Astrocyte (in vitro differentiated cells and primary cell): ENCODE measurements around the gene AANAT. TPM values are rescaled to one million over a fixed set of nuclear protein-coding genes. Genes with fewer than 3 reads are reported as not detected.

Experiments used
- DNase-seq: peaks from one replicate; pipeline ENCODE4 v3.0.0-alpha.2; 2010; ENCODE audit warnings: low read depth
- FAIRE-seq: peaks from 2 replicates; lab custom pipeline; 2011; peaks lifted over from hg19 to GRCh38; lab: Jason Lieb, UNC
- H2AFZ ChIP-seq: 2 replicates; pipeline ENCODE4 v1.6.0; 2012; ENCODE audit warnings: low read depth, low read length, inconsistent platforms
- H3K27ac ChIP-seq: 2 replicates; pipeline ENCODE4 v1.5.1; 2011; ENCODE audit warnings: low read depth, low read length, inconsistent platforms
- H3K27me3 ChIP-seq: 2 replicates; pipeline ENCODE4 v1.6.0; 2011; ENCODE audit warnings: low read length, inconsistent platforms; ENCODE audit not compliant: insufficient read depth
- H3K36me3 ChIP-seq: 2 replicates; pipeline ENCODE4 v1.5.1; 2011; ENCODE audit warnings: low read length, inconsistent platforms; ENCODE audit not compliant: insufficient read depth
- H3K4me1 ChIP-seq: 2 replicates; pipeline ENCODE4 v1.5.1; 2011; ENCODE audit warnings: low read length, inconsistent platforms; ENCODE audit not compliant: insufficient read depth
- H3K4me2 ChIP-seq: 2 replicates; pipeline ENCODE4 v1.6.0; 2012; ENCODE audit warnings: low read length, inconsistent platforms
- H3K4me3 ChIP-seq: 2 replicates; pipeline ENCODE4 v1.5.1; 2011; ENCODE audit warnings: low read depth, mild to moderate bottlenecking, low read length, inconsistent platforms; ENCODE audit not compliant: insufficient read depth
- H3K79me2 ChIP-seq: 2 replicates; pipeline ENCODE4 v1.6.0; 2012; ENCODE audit warnings: mild to moderate bottlenecking, low read length, inconsistent platforms; ENCODE audit not compliant: insufficient read depth
- H3K9ac ChIP-seq: 2 replicates; pipeline ENCODE4 v1.6.0; 2012; ENCODE audit warnings: mild to moderate bottlenecking, low read length, inconsistent platforms
- H3K9me3 ChIP-seq: 2 replicates; pipeline ENCODE4 v1.5.1; 2012; ENCODE audit warnings: low read depth, mild to moderate bottlenecking, low read length, inconsistent platforms; ENCODE audit not compliant: insufficient read depth
- H4K20me1 ChIP-seq: 2 replicates; pipeline ENCODE4 v1.6.0; 2012; ENCODE audit warnings: low read length, inconsistent platforms; ENCODE audit not compliant: insufficient read depth
- H3K27ac Mint-ChIP-seq: one replicate; pipeline ENCODE4 v1.8.0; 2021; ENCODE audit warnings: mild to moderate bottlenecking, mixed read lengths; ENCODE audit not compliant: unreplicated experiment
- H3K27me3 Mint-ChIP-seq: one replicate; pipeline ENCODE4 v1.8.0; 2021; ENCODE audit warnings: low read depth, mixed read lengths; ENCODE audit not compliant: unreplicated experiment
- H3K36me3 Mint-ChIP-seq: one replicate; pipeline ENCODE4 v1.8.0; 2021; ENCODE audit warnings: low read depth, mixed read lengths; ENCODE audit not compliant: unreplicated experiment
- H3K4me1 Mint-ChIP-seq: one replicate; pipeline ENCODE4 v1.8.0; 2021; ENCODE audit warnings: low read depth, mixed read lengths; ENCODE audit not compliant: unreplicated experiment
- H3K4me3 Mint-ChIP-seq: one replicate; pipeline ENCODE4 v1.8.0; 2021; ENCODE audit warnings: mild to moderate bottlenecking, moderate library complexity, mixed read lengths; ENCODE audit not compliant: unreplicated experiment
- H3K9me3 Mint-ChIP-seq: one replicate; pipeline ENCODE4 v1.8.0; 2021; ENCODE audit warnings: mild to moderate bottlenecking, mixed read lengths; ENCODE audit not compliant: unreplicated experiment
- CTCF ChIP-seq: IDR thresholded peaks from 2 replicates; pipeline ENCODE4 v1.5.1; 2011; ENCODE audit warnings: low read depth, mild to moderate bottlenecking, inconsistent platforms, low read length, moderate library complexity; ENCODE audit not compliant: insufficient read depth
- EZH2 ChIP-seq: IDR thresholded peaks from 2 replicates; pipeline ENCODE4 v1.6.1; 2012; ENCODE audit warnings: mild to moderate bottlenecking, low read length, inconsistent platforms; ENCODE audit not compliant: insufficient read depth
- total RNA-seq: library from RNA; stranded (reverse); gene quantifications from 2 replicates; pipeline ENCODE4 v1.2.1, GENCODE V29; 2021

Gene AANAT
- total RNA-seq, 1 donor from 2014 or later = not detected

GRCh38 chr17:76478097-76478496 is 10.7 kb downstream of the AANAT start:
- peaks cover 2% of the 10 kb centered on the region for H3K9me3 Mint-ChIP-seq
- H3K4me1 Mint-ChIP-seq = peaks cover 4% of the 10 kb centered on the region
- H3K27ac Mint-ChIP-seq = no peak overlapping the region
- Histone ChIP-seq H3K9me3 (no peaks in the 10 kb centered on the region), H4K20me1 (no peaks in the 10 kb centered on the region), H2AFZ (no peak overlapping the region), H3K9ac (no peak overlapping the region), H3K4me3 (no peak overlapping the region), H3K36me3 (no peaks in the 10 kb centered on the region), H3K79me2 (no peaks in the 10 kb centered on the region), H3K4me2 (no peak overlapping the region), H3K4me1 (peaks cover 8% of the 10 kb centered on the region), H3K27me3 (no peaks in the 10 kb centered on the region), H3K27ac (no peak overlapping the region)
- H3K4me3 Mint-ChIP-seq = no peak overlapping the region
- H3K36me3 Mint-ChIP-seq = peaks cover 16% of the 10 kb centered on the region
- no peaks in the 10 kb centered on the region for H3K27me3 Mint-ChIP-seq
- no peak for FAIRE-seq
- TF ChIP-seq CTCF = no peak
- TF ChIP-seq EZH2 = no peak
- DNase-seq = no peak

GRCh38 chr17:76478730-76479514 is 11.5 kb downstream of the AANAT start:
- H3K27me3 Mint-ChIP-seq = no peaks in the 10 kb centered on the region
- Histone ChIP-seq H3K79me2 (no peaks in the 10 kb centered on the region), H3K27ac (no peak overlapping the region), H3K4me2 (no peak overlapping the region), H3K27me3 (no peaks in the 10 kb centered on the region), H3K9me3 (no peaks in the 10 kb centered on the region), H4K20me1 (no peaks in the 10 kb centered on the region), H3K9ac (no peak overlapping the region), H3K4me1 (peaks cover 8% of the 10 kb centered on the region), H2AFZ (no peak overlapping the region), H3K4me3 (no peak overlapping the region), H3K36me3 (no peaks in the 10 kb centered on the region)
- peaks cover 4% of the 10 kb centered on the region for H3K4me1 Mint-ChIP-seq
- peaks cover 2% of the 10 kb centered on the region for H3K9me3 Mint-ChIP-seq
- DNase-seq (no peak), FAIRE-seq (no peak)
- no peak overlapping the region for H3K27ac Mint-ChIP-seq
- TF ChIP-seq CTCF (no peak), EZH2 (no peak)
- no peak overlapping the region for H3K4me3 Mint-ChIP-seq
- peaks cover 14% of the 10 kb centered on the region for H3K36me3 Mint-ChIP-seq

GRCh38 chr17:76479515-76480060 is 12.2 kb downstream of the AANAT start:
- Histone ChIP-seq H4K20me1 (no peaks in the 10 kb centered on the region), H3K9ac (no peak overlapping the region), H3K4me3 (no peak overlapping the region), H3K36me3 (no peaks in the 10 kb centered on the region), H3K4me2 (no peak overlapping the region), H3K27me3 (no peaks in the 10 kb centered on the region), H3K9me3 (no peaks in the 10 kb centered on the region), H3K27ac (no peak overlapping the region), H3K4me1 (peaks cover 12% of the 10 kb centered on the region), H2AFZ (no peak overlapping the region), H3K79me2 (no peaks in the 10 kb centered on the region)
- peaks cover 15% of the 10 kb centered on the region for H3K36me3 Mint-ChIP-seq
- DNase-seq = no peak
- peaks cover 2% of the 10 kb centered on the region for H3K9me3 Mint-ChIP-seq
- H3K27ac Mint-ChIP-seq = no peak overlapping the region
- TF ChIP-seq EZH2 (no peak), CTCF (no peak)
- H3K27me3 Mint-ChIP-seq = no peaks in the 10 kb centered on the region
- no peak for FAIRE-seq
- H3K4me1 Mint-ChIP-seq = peaks cover 6% of the 10 kb centered on the region
- H3K4me3 Mint-ChIP-seq = no peak overlapping the region
